Measurements from ENCODE around the gene SECISBP2L. TPM values are rescaled to one million over a fixed set of nuclear protein-coding genes. Genes with fewer than 3 reads are reported as not detected.
"Not testable (repeated sequence)": the region's sequence is repeated elsewhere in the genome, so short reads cannot be mapped to it uniquely, and the experiment has no call there.

The SECISBP2L gene
- total and polyA plus RNA-seq, 7 donors, result 4.5 to 31.9 (median 22.0) TPM

DNA sequence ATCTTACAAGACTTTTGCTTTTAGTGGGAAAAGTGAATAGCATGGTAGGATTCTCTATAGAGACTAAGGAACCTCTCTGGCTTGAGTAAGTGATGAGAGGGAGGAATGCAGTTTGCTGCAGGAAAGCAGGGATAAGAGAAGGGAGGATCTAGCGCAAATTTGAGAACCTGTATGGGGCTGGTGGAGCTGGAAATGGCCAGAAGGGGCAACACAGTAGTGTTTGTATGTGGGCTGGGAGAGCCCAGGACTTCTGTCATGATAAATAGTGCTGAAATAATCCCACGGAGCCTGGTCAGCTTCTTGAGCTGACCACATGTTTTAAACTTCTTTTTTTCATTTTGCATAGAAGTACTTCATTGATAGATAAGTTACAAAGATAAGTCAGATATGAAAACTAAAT, 71.4 kb downstream of the SECISBP2L start:
- peaks cover 4% of the 10 kb centered on the region for H3K4me1 ChIP-seq
- DNase-seq, result no peak
- no peak for TF ChIP-seq CTCF (IDR thresholded peaks at IDR 0.05)
- intact Hi-C loops (cut with DNase I), result loop anchor here (2.0 to 5.0 kb wide), 2 partner anchors 108 to 112 kb away; no protein-coding TSS in a partner anchor
- H3K9me3 ChIP-seq, result no peaks in the 10 kb centered on the region
- H3K27me3 ChIP-seq (ENCODE audit: insufficient read depth in 3 of 3, low read length in 2 of 3), result no peaks in the 10 kb centered on the region
- H3K4me3 ChIP-seq, result no peak overlapping the region
- no peak overlapping the region for H3K27ac ChIP-seq
- ATAC-seq, result no peak
- 60 to 69% (median 67%) methylated on average over 2 of the region's 2 CpGs for WGBS, 3 donors
- no peaks in the 10 kb centered on the region for H3K36me3 ChIP-seq (ENCODE audit: insufficient read depth in 1 of 2, low read depth in 1 of 2)

- Histone ChIP-seq H3K4me1 (peaks cover 4% of the 10 kb centered on the region), H3K27me3 (ENCODE audit: insufficient read depth in 3 of 3, low read length in 2 of 3) (no peaks in the 10 kb centered on the region), H3K36me3 (ENCODE audit: insufficient read depth in 1 of 2, low read depth in 1 of 2) (no peaks in the 10 kb centered on the region), H3K27ac (no peak overlapping the region), H3K9me3 (no peaks in the 10 kb centered on the region), H3K4me3 (no peak overlapping the region)
- ATAC-seq (no peak), DNase-seq (no peak)
- no peak for TF ChIP-seq CTCF (IDR thresholded peaks at IDR 0.05)
- intact Hi-C loops (cut with DNase I), result loop anchor here in 1 of 2 donors (5.0 kb wide), 1 partner anchor 106 kb away; no protein-coding TSS in a partner anchor
- WGBS, 3 donors, result 91 to 94% (median 92%) methylated on average over 35 of the region's 35 CpGs
These were observed 73.3 kb downstream of the SECISBP2L start for GRCh38 chr15:48972750-48973503.

- not testable (repeated sequence) for H3K9me3 ChIP-seq; DNase-seq; H3K27me3 ChIP-seq (ENCODE audit: insufficient read depth in 3 of 3, low read length in 2 of 3); H3K27ac ChIP-seq; H3K36me3 ChIP-seq (ENCODE audit: insufficient read depth in 1 of 2, low read depth in 1 of 2); H3K4me1 ChIP-seq; H3K4me3 ChIP-seq; ATAC-seq
- intact Hi-C loops (cut with DNase I), result loop anchor here in 1 of 2 donors (5.0 kb wide), 1 partner anchor 104 kb away; no protein-coding TSS in a partner anchor
- 50 to 72% (median 67%) methylated on average over 1 of the region's 1 CpG for WGBS, 3 donors
These were observed 75.3 kb downstream of the SECISBP2L start for GRCh38 chr15:48970926-48971325.

- Histone ChIP-seq H3K9me3 (no peaks in the 10 kb centered on the region), H3K4me1 (peaks cover 13% of the 10 kb centered on the region), H3K27ac (no peak overlapping the region), H3K4me3 (no peak overlapping the region), H3K36me3 (ENCODE audit: insufficient read depth in 1 of 2, low read depth in 1 of 2) (no peaks in the 10 kb centered on the region), H3K27me3 (ENCODE audit: insufficient read depth in 3 of 3, low read length in 2 of 3) (no peaks in the 10 kb centered on the region)
- intact Hi-C loops (cut with DNase I), result no loop called here
- ATAC-seq, result no peak
- no peak for TF ChIP-seq CTCF (IDR thresholded peaks at IDR 0.05)
- 86 to 91% (median 88%) methylated on average over 4 of the region's 4 CpGs for WGBS, 3 donors
- DNase-seq, result no peak
These were observed 78.2 kb downstream of the SECISBP2L start for GRCh38 chr15:48968066-48968465.

GRCh38 chr15:48967336-48967735, 78.9 kb downstream of the SECISBP2L start:
- H3K27ac ChIP-seq, result no peak overlapping the region
- no peak for DNase-seq
- no peak for TF ChIP-seq CTCF (IDR thresholded peaks at IDR 0.05)
- no peak overlapping the region for H3K4me3 ChIP-seq
- ATAC-seq, result no peak
- no peaks in the 10 kb centered on the region for H3K9me3 ChIP-seq
- peaks cover 16% of the 10 kb centered on the region for H3K4me1 ChIP-seq
- intact Hi-C loops (cut with DNase I), result no loop called here
- H3K27me3 ChIP-seq (ENCODE audit: insufficient read depth in 3 of 3, low read length in 2 of 3), result no peaks in the 10 kb centered on the region
- no peaks in the 10 kb centered on the region for H3K36me3 ChIP-seq (ENCODE audit: insufficient read depth in 1 of 2, low read depth in 1 of 2)

All from psoas muscle (tissue), 8 donors.